A549 (cell line): ENCODE results near the gene RALGAPA1. TPM values are rescaled to one million over a fixed set of nuclear protein-coding genes. Genes with fewer than 3 reads are reported as not detected.

ENCODE experiments used
- ATAC-seq, 2 experiments: fragments of 200-7000 bp in 1 of 2; fragments of >200 bp in 1 of 2; cut with Nextera tagmentation in 1 of 2; cut with Tn5 transposase in 1 of 2; 3 replicates each; pipeline versions ENCODE4 v1.8.0 to v1.9.1; 2018 to 2020; ENCODE audit warnings: mild to moderate bottlenecking in 1 of 2, moderate library complexity in 1 of 2
- CTCF ChIA-PET: fragments of 300-600 bp; sonication (Branson Sonifier 250); formaldehyde crosslinking; extraction: SDS; loops from one replicate; lab custom pipeline; 2021; ENCODE audit warnings: antibody characterized with exemption, inconsistent platforms; lab: Yijun Ruan, JAX
- POLR2A ChIA-PET: fragments of 350-600 bp; formaldehyde crosslinking; extraction: SDS; loops from one replicate; lab custom pipeline; 2021; ENCODE audit warnings: antibody characterized with exemption, inconsistent platforms; lab: Yijun Ruan, JAX
- DNase-seq, 2 experiments: peaks; one replicate each; pipeline versions ENCODE4 v3.0.0 to v3.0.0-alpha.2; 2011 to 2016; ENCODE audit warnings: low read depth in 1 of 2, low spot score in 1 of 2
- FAIRE-seq: peaks from 2 replicates; lab custom pipeline; 2011; peaks lifted over from hg19 to GRCh38; lab: Jason Lieb, UNC
- H3K27ac ChIP-seq, 2 experiments: fragments of >200 bp; sonication (Bioruptor Twin); formaldehyde crosslinking; 3 replicates each; pipeline ENCODE4 v1.5.1; 2016 to 2017
- H3K4me1 ChIP-seq: fragments of >200 bp; sonication (Bioruptor Twin); formaldehyde crosslinking; 3 replicates; pipeline ENCODE4 v1.6.1; 2016
- H3K4me2 ChIP-seq: fragments of >200 bp; sonication (Bioruptor Twin); formaldehyde crosslinking; 3 replicates; pipeline ENCODE4 v1.6.1; 2016
- H3K4me3 ChIP-seq: fragments of >200 bp; sonication (Bioruptor Twin); formaldehyde crosslinking; 3 replicates; pipeline ENCODE4 v1.5.1; 2016
- H3K9me3 ChIP-seq: fragments of >200 bp; sonication (Bioruptor Twin); formaldehyde crosslinking; 3 replicates; pipeline ENCODE4 v1.6.1; 2016
- BCL3 ChIP-seq: fragments of >200 bp; sonication (Bioruptor Twin); formaldehyde crosslinking; IDR thresholded peaks from 3 replicates; pipeline ENCODE4 v1.6.1; 2016
- CHD4 ChIP-seq: fragments of 200-600 bp; sonication (generic); IDR thresholded peaks from 2 replicates; pipeline ENCODE4 v1.6.1; 2016; ENCODE audit warnings: antibody characterized with exemption, mild to moderate bottlenecking, borderline replicate concordance
- ESRRA ChIP-seq: fragments of 150-350 bp; IDR thresholded peaks from 2 replicates; pipeline ENCODE4 v1.6.1; 2014; ENCODE audit warnings: mild to moderate bottlenecking, low read length, borderline replicate concordance
- GATA3 ChIP-seq: IDR thresholded peaks from 2 replicates; pipeline ENCODE4 v1.6.1; 2012; ENCODE audit warnings: borderline replicate concordance
- HMGXB4 ChIP-seq: fragments of 250-450 bp; sonication (Bioruptor Pico); IDR thresholded peaks from 2 replicates; pipeline ENCODE4 v1.5.0; 2021; ENCODE audit warnings: mild to moderate bottlenecking, moderate library complexity, borderline replicate concordance
- HOXA7 ChIP-seq: fragments of 250-450 bp; sonication (Bioruptor Pico); IDR thresholded peaks from 2 replicates; pipeline ENCODE4 v1.5.0; 2020; ENCODE audit warnings: mild to moderate bottlenecking, moderate library complexity
- HOXB5 ChIP-seq: fragments of 250-450 bp; sonication (Bioruptor Pico); IDR thresholded peaks from 2 replicates; pipeline ENCODE4 v1.5.0; 2020; ENCODE audit warnings: mild to moderate bottlenecking, moderate library complexity
- JUN ChIP-seq, 2 experiments: fragments of >200 bp; sonication (Bioruptor Twin); formaldehyde crosslinking; IDR thresholded peaks; 2 replicates in 1 of 2; 3 replicates in 1 of 2; pipeline ENCODE4 v1.6.1; 2016 to 2017
- JUNB ChIP-seq: fragments of >200 bp; sonication (Bioruptor Twin); formaldehyde crosslinking; IDR thresholded peaks from 2 replicates; pipeline ENCODE4 v1.6.1; 2016
- KDM1A ChIP-seq: fragments of 200-600 bp; sonication (generic); IDR thresholded peaks from 2 replicates; pipeline ENCODE4 v1.6.1; 2016; ENCODE audit warnings: low read depth, mild to moderate bottlenecking
- MAFK ChIP-seq: fragments of 450-650 bp; IDR thresholded peaks from 2 replicates; pipeline ENCODE4 v1.6.1; 2014; ENCODE audit not compliant: partially characterized antibody
- NPAS2 ChIP-seq: fragments of 250-450 bp; sonication (Bioruptor Pico); IDR thresholded peaks from 2 replicates; pipeline ENCODE4 v1.8.0; 2022; ENCODE audit warnings: mild to moderate bottlenecking, moderate library complexity, borderline replicate concordance
- POLR2AphosphoS2 ChIP-seq: conservative IDR thresholded peaks from 2 replicates; pipeline ENCODE4 v1.6.1; 2012; ENCODE audit warnings: low read length, improper control_type of control experiment, inconsistent platforms
- RCOR1 ChIP-seq: fragments of 150-350 bp; IDR thresholded peaks from 2 replicates; pipeline ENCODE4 v1.6.1; 2014; ENCODE audit warnings: antibody characterized with exemption, low read length, low read depth
- RFX5 ChIP-seq: fragments of 450-650 bp; IDR thresholded peaks from 2 replicates; pipeline ENCODE4 v1.7.1; 2014; ENCODE audit warnings: antibody characterized with exemption, mild to moderate bottlenecking, moderate library complexity
- RNF2 ChIP-seq: fragments of 200-600 bp; sonication (generic); IDR thresholded peaks from 2 replicates; pipeline ENCODE4 v1.6.1; 2016; ENCODE audit warnings: low read depth, mild to moderate bottlenecking, antibody characterized with exemption, moderate library complexity, borderline replicate concordance
- SMC3 ChIP-seq: fragments of >200 bp; sonication (Bioruptor Twin); formaldehyde crosslinking; IDR thresholded peaks from 3 replicates; pipeline ENCODE4 v1.6.1; 2018; ENCODE audit warnings: inconsistent platforms
- USF2 ChIP-seq: fragments of 450-650 bp; IDR thresholded peaks from 2 replicates; pipeline ENCODE4 v1.6.1; 2014; ENCODE audit warnings: antibody characterized with exemption
- ZC3H11A ChIP-seq: fragments of 450-650 bp; IDR thresholded peaks from 2 replicates; pipeline ENCODE4 v1.6.1; 2014; ENCODE audit warnings: antibody characterized with exemption, mild to moderate bottlenecking
- ZFP36 ChIP-seq: fragments of 450-650 bp; IDR thresholded peaks from 2 replicates; pipeline ENCODE4 v1.6.1; 2014; ENCODE audit warnings: borderline replicate concordance; ENCODE audit not compliant: partially characterized antibody
- WGBS: methylation state at CpG from one replicate; pipeline ENCODE4 v1.1.6; 2017; ENCODE audit errors: missing lambda C conversion rate; 5-methylcytosine and 5-hydroxymethylcytosine counted together
- polyA plus RNA-seq, 4 experiments: library from polyadenylated mRNA; depleted of rRNA in 3 of 4; stranded (reverse); fragments of >200 nt; fragmentation: RNase III in 1 of 4; extraction: RNeasy Plus Mini Kit Qiagen cat#74134 plus additional on column Dnase treatment in 1 of 4; gene quantifications; 2 replicates in 3 of 4; 3 replicates in 1 of 4; pipeline ENCODE4 v1.2.3, GENCODE V29; 2011 to 2017
- TF ChIP-seq, protein P1 (sequence below): IDR thresholded peaks from 2 replicates; pipeline ENCODE4 v1.6.1; 2012
- TF ChIP-seq, protein P2 (sequence below): fragments of 150-350 bp; IDR thresholded peaks from 2 replicates; pipeline ENCODE4 v1.6.1; 2014; ENCODE audit warnings: low read depth, mild to moderate bottlenecking, low read length

RALGAPA1 gene
- polyA plus RNA-seq, 2 of the 4 experiments (the other 2 are of a cell fraction): 8.2 to 17.1 TPM

DNA sequence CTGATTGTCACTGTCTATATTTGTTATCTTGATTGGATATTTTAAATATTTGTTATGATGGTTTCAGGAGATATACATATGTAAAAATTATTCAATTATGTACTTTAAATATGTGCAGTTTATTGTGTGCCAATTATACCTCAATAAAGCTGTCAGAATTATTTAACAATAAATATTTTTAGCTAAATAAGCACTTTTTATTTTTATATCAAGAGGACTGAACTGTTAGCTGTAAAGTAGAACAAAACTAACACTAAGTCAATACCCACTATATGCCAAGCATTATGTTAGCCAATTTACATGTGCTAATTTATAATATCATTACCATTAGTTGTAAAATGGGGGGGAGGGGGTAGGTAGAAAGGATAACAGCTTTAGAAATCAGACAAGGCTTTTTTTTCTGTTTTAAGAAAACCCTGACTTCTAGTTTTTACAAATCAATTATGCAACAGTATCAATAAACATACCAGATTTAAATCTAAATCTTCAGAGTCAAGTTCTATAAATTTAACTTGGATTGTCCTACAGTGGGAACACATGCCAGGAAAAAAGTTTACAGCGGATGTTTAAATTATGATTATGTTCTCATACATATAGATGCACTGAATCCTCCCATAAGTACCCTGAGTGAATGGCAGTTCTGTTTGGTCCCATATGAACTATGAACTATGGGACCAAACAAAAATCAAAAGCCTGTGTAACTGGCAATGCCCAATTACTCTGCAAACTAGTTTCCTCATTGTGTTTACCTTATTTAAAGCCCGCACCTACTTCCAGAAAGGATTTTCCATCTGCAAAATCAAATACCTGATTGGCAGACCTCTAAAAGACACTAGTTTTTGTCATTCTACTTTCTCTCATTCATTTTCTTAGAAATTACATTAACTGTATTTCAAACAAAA lies 2.8 kb downstream of the RALGAPA1 start:
- no peak overlapping the region for H3K27ac ChIP-seq
- TF ChIP-seq, protein P1, sequence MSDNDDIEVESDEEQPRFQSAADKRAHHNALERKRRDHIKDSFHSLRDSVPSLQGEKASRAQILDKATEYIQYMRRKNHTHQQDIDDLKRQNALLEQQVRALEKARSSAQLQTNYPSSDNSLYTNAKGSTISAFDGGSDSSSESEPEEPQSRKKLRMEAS: no peak
- TF ChIP-seq USF2 (no peak), MAFK (peak; percentile 78)
- TF ChIP-seq, all 56 proteins: peak for 1
- CTCF ChIA-PET: interaction anchor here (0.7 to 1.8 kb wide), 4 partner anchors 9 to 47 kb away, joined by 3 to 8 read pairs (median 4); no protein-coding TSS in a partner anchor
- POLR2A ChIA-PET: interaction anchor here (1.1 to 2.3 kb wide), 2 partner anchors 20 to 51 kb away, joined by 4 to 10 read pairs; partner anchors contain the start of gene BRMS1L
- H3K4me1 ChIP-seq: peaks cover 18% of the 10 kb centered on the region
- DNase-seq (no peak), FAIRE-seq (no peak), ATAC-seq (no peak)
- no peaks in the 10 kb centered on the region for H3K9me3 ChIP-seq
- H3K4me2 ChIP-seq: peak overlapping the region; percentile 94
- WGBS: 88% methylated on average over 2 of the region's 2 CpGs
- no peak overlapping the region for H3K4me3 ChIP-seq

- Histone ChIP-seq H3K4me1 (no peaks in the 10 kb centered on the region), H3K9me3 (no peaks in the 10 kb centered on the region), H3K4me2 (no peak overlapping the region), H3K27ac (no peak overlapping the region), H3K4me3 (no peak overlapping the region)
- no peak for FAIRE-seq
- ATAC-seq: no peak
- TF ChIP-seq BCL3: no peak
- TF ChIP-seq HOXA7 (CRISPR knock-in tag): no peak
- no peak for TF ChIP-seq JUNB
- no peak for TF ChIP-seq SMC3
- POLR2A ChIA-PET: no interaction called here
- DNase-seq: no peak
- whole genome bisulfite sequencing: 92% methylated on average over 6 of the region's 6 CpGs
- CTCF ChIA-PET: interaction anchor here (1.2 kb wide), 1 partner anchor 21 kb away, joined by 3 read pairs; no protein-coding TSS in a partner anchor
Measured at GRCh38 chr14:35797796-35798195, 11.3 kb downstream of the RALGAPA1 start.

GRCh38 chr14:35789651-35790050 lies 19.4 kb downstream of the RALGAPA1 start:
- Histone ChIP-seq H3K4me3 (no peak overlapping the region), H3K27ac (no peak overlapping the region), H3K4me1 (no peaks in the 10 kb centered on the region), H3K4me2 (no peak overlapping the region), H3K9me3 (no peaks in the 10 kb centered on the region)
- WGBS: 73% methylated on average over 4 of the region's 4 CpGs
- no peak for DNase-seq
- no peak for ATAC-seq
- CTCF ChIA-PET: no interaction called here
- no peak for FAIRE-seq
- POLR2A ChIA-PET: no interaction called here
- TF ChIP-seq POLR2AphosphoS2: no peak
- no peak for TF ChIP-seq HOXB5 (CRISPR knock-in tag)
- TF ChIP-seq, protein P2, sequence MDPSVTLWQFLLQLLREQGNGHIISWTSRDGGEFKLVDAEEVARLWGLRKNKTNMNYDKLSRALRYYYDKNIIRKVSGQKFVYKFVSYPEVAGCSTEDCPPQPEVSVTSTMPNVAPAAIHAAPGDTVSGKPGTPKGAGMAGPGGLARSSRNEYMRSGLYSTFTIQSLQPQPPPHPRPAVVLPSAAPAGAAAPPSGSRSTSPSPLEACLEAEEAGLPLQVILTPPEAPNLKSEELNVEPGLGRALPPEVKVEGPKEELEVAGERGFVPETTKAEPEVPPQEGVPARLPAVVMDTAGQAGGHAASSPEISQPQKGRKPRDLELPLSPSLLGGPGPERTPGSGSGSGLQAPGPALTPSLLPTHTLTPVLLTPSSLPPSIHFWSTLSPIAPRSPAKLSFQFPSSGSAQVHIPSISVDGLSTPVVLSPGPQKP: no peak
- no peak for TF ChIP-seq CHD4
- TF ChIP-seq HMGXB4: no peak
- no peak for TF ChIP-seq JUN (IDR thresholded peaks at IDR 0.05)
- no peak for TF ChIP-seq RNF2
- no peak for TF ChIP-seq KDM1A
- TF ChIP-seq ESRRA: no peak
- TF ChIP-seq ZC3H11A: no peak
- no peak for TF ChIP-seq RFX5
- TF ChIP-seq ZFP36: no peak
- no peak for TF ChIP-seq GATA3
- TF ChIP-seq RCOR1: no peak
- TF ChIP-seq MAFK: no peak
- TF ChIP-seq NPAS2 (CRISPR knock-in tag): no peak
- TF ChIP-seq, all 56 proteins: peak for 0
